ENCODE measurements around the gene STRIT1.

- TF ChIP-seq CTCF (IDR thresholded peaks at IDR 0.05) (no peak), EP300 (IDR thresholded peaks at IDR 0.05) (no peak), POLR2AphosphoS5 (IDR thresholded peaks at IDR 0.05) (no peak), POLR2A (IDR thresholded peaks at IDR 0.05) (no peak)
These were observed 1.4 kb downstream of the STRIT1 start for GRCh38 chr3:155292133-155292532.

All from stomach (tissue), 4 donors.